GM19099 (cell line): ENCODE results near the gene TUBB3.

ENCODE experiments used
- POLR2A ChIP-seq: IDR thresholded peaks from 3 replicates; pipeline ENCODE4 v1.6.1; 2011; ENCODE audit warnings: low read depth; ENCODE audit not compliant: insufficient read length; ENCODE audit errors: extremely low read depth

TUBB3 gene

GRCh38 chr16:89895482-89896250 is 27.5 kb upstream of the TUBB3 start:
- TF ChIP-seq POLR2A = no peak

GRCh38 chr16:89897204-89897603 is 25.9 kb upstream of the TUBB3 start:
- TF ChIP-seq POLR2A = no peak

GRCh38 chr16:89898201-89898967 is 24.8 kb upstream of the TUBB3 start:
- no peak for TF ChIP-seq POLR2A

- TF ChIP-seq POLR2A = no peak
Observed at GRCh38 chr16:89899879-89900481, 23.2 kb upstream of the TUBB3 start.

- no peak for TF ChIP-seq POLR2A
Observed at GRCh38 chr16:89900885-89901284, 22.3 kb upstream of the TUBB3 start.

GRCh38 chr16:89902980-89903379 is 20.2 kb upstream of the TUBB3 start:
- no peak for TF ChIP-seq POLR2A

GRCh38 chr16:89903908-89904515 is 19.1 kb upstream of the TUBB3 start:
- TF ChIP-seq POLR2A = no peak

GRCh38 chr16:89904606-89905510 is 18.3 kb upstream of the TUBB3 start:
- no peak for TF ChIP-seq POLR2A

GRCh38 chr16:89905511-89906139 is 17.5 kb upstream of the TUBB3 start:
- TF ChIP-seq POLR2A = no peak

- no peak for TF ChIP-seq POLR2A
Observed at GRCh38 chr16:89906140-89907025, 16.8 kb upstream of the TUBB3 start.

- TF ChIP-seq POLR2A = no peak
Observed at GRCh38 chr16:89907055-89907814, 15.9 kb upstream of the TUBB3 start.

GRCh38 chr16:89908236-89908635 is 14.9 kb upstream of the TUBB3 start:
- TF ChIP-seq POLR2A = no peak
